ENCODE measurements around the gene NAGK.

DNA sequence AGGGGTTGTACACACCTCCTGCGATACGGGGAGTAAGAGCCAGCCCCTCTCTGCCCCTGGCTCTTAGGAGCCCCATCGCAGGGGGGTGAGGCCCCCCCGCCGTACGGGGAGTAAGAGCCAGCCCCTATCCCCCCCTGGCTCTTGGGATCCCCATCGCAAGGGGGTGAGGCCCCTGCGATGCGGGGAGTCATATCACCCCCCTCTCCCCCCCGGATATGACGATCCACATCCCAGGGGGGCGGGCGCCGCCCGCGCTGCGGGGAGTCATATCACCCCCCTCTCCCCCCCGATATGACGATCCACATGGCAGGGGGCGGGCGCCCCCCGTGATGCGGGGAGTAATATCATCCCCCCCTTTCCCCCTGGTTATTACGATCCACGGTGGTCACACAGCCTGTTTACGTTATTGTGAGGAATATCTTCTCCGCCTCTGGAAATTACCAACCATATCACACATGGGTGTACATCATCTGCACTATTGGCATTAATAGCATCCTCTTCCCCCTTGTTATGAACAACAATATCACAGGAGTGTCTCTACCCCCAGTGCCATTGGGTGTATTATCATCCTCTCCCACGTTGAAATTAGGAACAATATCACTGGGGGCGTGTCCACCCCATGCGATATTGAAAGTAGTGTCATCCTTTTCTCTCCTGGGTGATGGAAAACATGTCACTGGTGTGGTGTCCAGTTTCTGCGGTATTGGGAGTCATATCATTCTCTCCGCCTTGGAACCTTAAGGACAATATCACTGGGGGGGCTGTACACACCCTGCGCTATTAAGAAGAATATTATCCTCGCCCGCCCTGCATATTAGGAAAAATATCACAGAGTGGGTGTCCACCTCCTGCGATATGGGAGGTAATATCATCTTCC is 24.7 kb upstream of the NAGK start:
- TF ChIP-seq, protein P1, sequence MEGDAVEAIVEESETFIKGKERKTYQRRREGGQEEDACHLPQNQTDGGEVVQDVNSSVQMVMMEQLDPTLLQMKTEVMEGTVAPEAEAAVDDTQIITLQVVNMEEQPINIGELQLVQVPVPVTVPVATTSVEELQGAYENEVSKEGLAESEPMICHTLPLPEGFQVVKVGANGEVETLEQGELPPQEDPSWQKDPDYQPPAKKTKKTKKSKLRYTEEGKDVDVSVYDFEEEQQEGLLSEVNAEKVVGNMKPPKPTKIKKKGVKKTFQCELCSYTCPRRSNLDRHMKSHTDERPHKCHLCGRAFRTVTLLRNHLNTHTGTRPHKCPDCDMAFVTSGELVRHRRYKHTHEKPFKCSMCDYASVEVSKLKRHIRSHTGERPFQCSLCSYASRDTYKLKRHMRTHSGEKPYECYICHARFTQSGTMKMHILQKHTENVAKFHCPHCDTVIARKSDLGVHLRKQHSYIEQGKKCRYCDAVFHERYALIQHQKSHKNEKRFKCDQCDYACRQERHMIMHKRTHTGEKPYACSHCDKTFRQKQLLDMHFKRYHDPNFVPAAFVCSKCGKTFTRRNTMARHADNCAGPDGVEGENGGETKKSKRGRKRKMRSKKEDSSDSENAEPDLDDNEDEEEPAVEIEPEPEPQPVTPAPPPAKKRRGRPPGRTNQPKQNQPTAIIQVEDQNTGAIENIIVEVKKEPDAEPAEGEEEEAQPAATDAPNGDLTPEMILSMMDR (conservative IDR thresholded peaks at IDR 0.05; ENCODE audit: low read length): no peak
- TF ChIP-seq EZH2phosphoT487 (IDR thresholded peaks at IDR 0.05; ENCODE audit: borderline replicate concordance, low read depth, low read length): no peak

Data from OCI-LY7 (cell line).